Testis (tissue), 3 donors: ENCODE measurements around the gene SERPINB12. TPM values are rescaled to one million over a fixed set of nuclear protein-coding genes. Genes with fewer than 3 reads are reported as not detected.

Source experiments
- DNase-seq: peaks from one replicate; pipeline ENCODE4 v3.0.0-alpha.2; 2019
- H3K27ac ChIP-seq, 2 donors: fragments of 200-600 bp; sonication (generic); one replicate each; pipeline ENCODE4 v1.5.1; 2019
- H3K27me3 ChIP-seq: fragments of 200-600 bp; sonication (generic); one replicate; pipeline ENCODE4 v1.5.1; 2019
- H3K36me3 ChIP-seq: fragments of 200-600 bp; sonication (generic); one replicate; pipeline ENCODE4 v1.5.1; 2017; ENCODE audit warnings: low read depth; ENCODE audit errors: missing control alignments
- H3K4me1 ChIP-seq: fragments of 200-600 bp; sonication (generic); one replicate; pipeline ENCODE4 v1.5.1; 2019
- H3K4me3 ChIP-seq, 2 donors: fragments of 200-600 bp; sonication (generic); one replicate each; pipeline ENCODE4 v1.5.1; 2017 to 2019
- H3K9me3 ChIP-seq: fragments of 200-600 bp; sonication (generic); one replicate; pipeline ENCODE4 v1.5.1; 2017
- CTCF ChIP-seq, 3 experiments: fragments of 450-650 bp in 2 of 3; fragments of 200-600 bp in 1 of 3; sonication (generic) in 1 of 3; IDR thresholded peaks; one replicate each; pipeline ENCODE4 v1.5.1; 2016 to 2019; ENCODE audit warnings: antibody characterized with exemption in 3 of 3, mild to moderate bottlenecking in 2 of 3, moderate library complexity in 1 of 3
- POLR2A ChIP-seq: fragments of 450-650 bp; IDR thresholded peaks from one replicate; pipeline ENCODE4 v1.6.1; 2017; ENCODE audit warnings: antibody characterized with exemption, mild to moderate bottlenecking, moderate library complexity
- WGBS, 2 donors: methylation state at CpG; one replicate each; pipeline ENCODE4 v1.1.5; 2018; 5-methylcytosine and 5-hydroxymethylcytosine counted together
- intact Hi-C: fragments of 100-400 bp; cut with DNase I; formaldehyde crosslinking; loops from one replicate; pipeline ENCODE4 v1.15.1; 2023; ENCODE audit warnings: low total_unique reads
- polyA plus RNA-seq: library from polyadenylated mRNA; stranded (reverse); fragments of 350-450 nt; fragmentation: Illumina TruSeq; extraction: RNeasy Lipid Tissue Mini Kit (QIAGEN cat#74804); gene quantifications from one replicate; pipeline ENCODE4 v1.2.3, GENCODE V29; 2014; ENCODE audit warnings: low read depth, low replicate concordance; ENCODE audit not compliant: insufficient read depth
- total RNA-seq, 2 donors: library from RNA; depleted of rRNA; stranded (reverse); fragments of >200 nt; gene quantifications; one replicate each; pipeline ENCODE4 v1.2.3, GENCODE V29; 2016

Gene SERPINB12
- total and polyA plus RNA-seq, 3 donors from 2014 or later: 0.56 to 1.1 (median 0.94) TPM

- TF ChIP-seq POLR2A (no peak), CTCF (IDR thresholded peaks at IDR 0.05) (no peak)
- 86 to 87% methylated on average over 2 of the region's 2 CpGs for WGBS, 2 donors
- Histone ChIP-seq H3K36me3 (no peaks in the 10 kb centered on the region), H3K27ac (no peak overlapping the region), H3K9me3 (no peaks in the 10 kb centered on the region), H3K4me3 (no peak overlapping the region), H3K27me3 (no peaks in the 10 kb centered on the region), H3K4me1 (no peaks in the 10 kb centered on the region)
- no peak for DNase-seq
- intact Hi-C loops: no loop called here
Observed at GRCh38 chr18:63544017-63544416, 1.8 kb downstream of the SERPINB12 start.

GRCh38 chr18:63545000-63545399 lies 2.8 kb downstream of the SERPINB12 start:
- H3K4me1 ChIP-seq: no peaks in the 10 kb centered on the region
- no peaks in the 10 kb centered on the region for H3K9me3 ChIP-seq
- H3K27me3 ChIP-seq: no peaks in the 10 kb centered on the region
- no peak for DNase-seq
- H3K36me3 ChIP-seq: no peaks in the 10 kb centered on the region
- WGBS, 2 donors: 75 to 83% methylated on average over 3 of the region's 3 CpGs
- TF ChIP-seq POLR2A: no peak
- no peak for TF ChIP-seq CTCF (IDR thresholded peaks at IDR 0.05)
- H3K4me3 ChIP-seq: no peak overlapping the region
- intact Hi-C loops: no loop called here
- H3K27ac ChIP-seq: no peak overlapping the region

GRCh38 chr18:63550068-63550467 lies 7.9 kb downstream of the SERPINB12 start:
- intact Hi-C loops: no loop called here
- TF ChIP-seq CTCF (IDR thresholded peaks at IDR 0.05): no peak
- no peak for TF ChIP-seq POLR2A
- Histone ChIP-seq H3K36me3 (no peaks in the 10 kb centered on the region), H3K4me1 (no peaks in the 10 kb centered on the region), H3K4me3 (no peak overlapping the region), H3K9me3 (no peaks in the 10 kb centered on the region), H3K27ac (no peak overlapping the region), H3K27me3 (no peaks in the 10 kb centered on the region)
- WGBS, 2 donors: 50 to 51% methylated on average over 1 of the region's 1 CpG
- DNase-seq: no peak

- Histone ChIP-seq H3K4me1 (no peaks in the 10 kb centered on the region), H3K27ac (no peak overlapping the region), H3K36me3 (no peaks in the 10 kb centered on the region), H3K27me3 (no peaks in the 10 kb centered on the region), H3K4me3 (no peak overlapping the region), H3K9me3 (no peaks in the 10 kb centered on the region)
- no peak for DNase-seq
- WGBS, 2 donors: 73 to 86% methylated on average over 3 of the region's 3 CpGs
- intact Hi-C loops: no loop called here
- no peak for TF ChIP-seq CTCF (IDR thresholded peaks at IDR 0.05)
- TF ChIP-seq POLR2A: no peak
Observed at GRCh38 chr18:63551769-63552168, 9.6 kb downstream of the SERPINB12 start.

GRCh38 chr18:63552581-63552980 lies 10.4 kb downstream of the SERPINB12 start:
- no peaks in the 10 kb centered on the region for H3K9me3 ChIP-seq
- 88 to 92% methylated on average over 2 of the region's 2 CpGs for WGBS, 2 donors
- TF ChIP-seq POLR2A (no peak), CTCF (IDR thresholded peaks at IDR 0.05) (no peak)
- H3K27ac ChIP-seq: no peak overlapping the region
- no peaks in the 10 kb centered on the region for H3K27me3 ChIP-seq
- no peak for DNase-seq
- H3K4me1 ChIP-seq: no peaks in the 10 kb centered on the region
- no peak overlapping the region for H3K4me3 ChIP-seq
- no peaks in the 10 kb centered on the region for H3K36me3 ChIP-seq
- intact Hi-C loops: no loop called here
